ENCODE measurements around the gene PTPRA. TPM values are rescaled to one million over a fixed set of nuclear protein-coding genes. Genes with fewer than 3 reads are reported as not detected.

The PTPRA gene
- total and polyA plus RNA-seq, 4 donors, result 8.7 to 24.3 (median 15.7) TPM

DNA sequence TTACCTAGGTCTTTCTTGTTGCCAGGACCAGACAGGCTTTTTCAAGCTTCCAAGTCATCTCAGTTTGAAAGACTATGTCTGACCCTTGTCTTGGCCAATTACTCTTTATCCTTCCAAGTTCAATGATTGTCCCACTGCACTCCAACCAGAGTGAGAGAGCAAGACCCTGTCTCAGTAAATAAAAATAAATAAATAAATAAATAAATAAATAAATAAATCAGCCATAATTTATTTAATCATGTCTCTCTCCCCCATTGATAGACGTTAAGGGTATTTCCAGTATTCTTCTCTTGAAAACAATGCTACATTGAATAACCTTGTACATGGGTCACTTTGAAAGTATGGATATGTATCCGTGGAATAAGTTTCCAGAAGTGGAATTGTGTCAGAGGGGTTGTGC is 83.2 kb downstream of the PTPRA start:
- H3K4me1 ChIP-seq (ENCODE audit: control insufficient read depth in 4 of 4, insufficient read depth in 4 of 4, low read length in 3 of 4), result no peaks in the 10 kb centered on the region
- no peaks in the 10 kb centered on the region for H3K9me3 ChIP-seq (ENCODE audit: control insufficient read depth in 4 of 4, low read length in 3 of 4)
- H3K9ac ChIP-seq (ENCODE audit: low read depth in 1 of 2, low read length in 2 of 2), result no peak overlapping the region
- TF ChIP-seq, protein P1, sequence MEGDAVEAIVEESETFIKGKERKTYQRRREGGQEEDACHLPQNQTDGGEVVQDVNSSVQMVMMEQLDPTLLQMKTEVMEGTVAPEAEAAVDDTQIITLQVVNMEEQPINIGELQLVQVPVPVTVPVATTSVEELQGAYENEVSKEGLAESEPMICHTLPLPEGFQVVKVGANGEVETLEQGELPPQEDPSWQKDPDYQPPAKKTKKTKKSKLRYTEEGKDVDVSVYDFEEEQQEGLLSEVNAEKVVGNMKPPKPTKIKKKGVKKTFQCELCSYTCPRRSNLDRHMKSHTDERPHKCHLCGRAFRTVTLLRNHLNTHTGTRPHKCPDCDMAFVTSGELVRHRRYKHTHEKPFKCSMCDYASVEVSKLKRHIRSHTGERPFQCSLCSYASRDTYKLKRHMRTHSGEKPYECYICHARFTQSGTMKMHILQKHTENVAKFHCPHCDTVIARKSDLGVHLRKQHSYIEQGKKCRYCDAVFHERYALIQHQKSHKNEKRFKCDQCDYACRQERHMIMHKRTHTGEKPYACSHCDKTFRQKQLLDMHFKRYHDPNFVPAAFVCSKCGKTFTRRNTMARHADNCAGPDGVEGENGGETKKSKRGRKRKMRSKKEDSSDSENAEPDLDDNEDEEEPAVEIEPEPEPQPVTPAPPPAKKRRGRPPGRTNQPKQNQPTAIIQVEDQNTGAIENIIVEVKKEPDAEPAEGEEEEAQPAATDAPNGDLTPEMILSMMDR (IDR thresholded peaks at IDR 0.05; ENCODE audit: low read depth, low read length, missing input control), result no peak
- no peak for TF ChIP-seq SP1 (IDR thresholded peaks at IDR 0.05)
- TF ChIP-seq TAF1 (conservative IDR thresholded peaks at IDR 0.05), result no peak
- TF ChIP-seq, protein P2, sequence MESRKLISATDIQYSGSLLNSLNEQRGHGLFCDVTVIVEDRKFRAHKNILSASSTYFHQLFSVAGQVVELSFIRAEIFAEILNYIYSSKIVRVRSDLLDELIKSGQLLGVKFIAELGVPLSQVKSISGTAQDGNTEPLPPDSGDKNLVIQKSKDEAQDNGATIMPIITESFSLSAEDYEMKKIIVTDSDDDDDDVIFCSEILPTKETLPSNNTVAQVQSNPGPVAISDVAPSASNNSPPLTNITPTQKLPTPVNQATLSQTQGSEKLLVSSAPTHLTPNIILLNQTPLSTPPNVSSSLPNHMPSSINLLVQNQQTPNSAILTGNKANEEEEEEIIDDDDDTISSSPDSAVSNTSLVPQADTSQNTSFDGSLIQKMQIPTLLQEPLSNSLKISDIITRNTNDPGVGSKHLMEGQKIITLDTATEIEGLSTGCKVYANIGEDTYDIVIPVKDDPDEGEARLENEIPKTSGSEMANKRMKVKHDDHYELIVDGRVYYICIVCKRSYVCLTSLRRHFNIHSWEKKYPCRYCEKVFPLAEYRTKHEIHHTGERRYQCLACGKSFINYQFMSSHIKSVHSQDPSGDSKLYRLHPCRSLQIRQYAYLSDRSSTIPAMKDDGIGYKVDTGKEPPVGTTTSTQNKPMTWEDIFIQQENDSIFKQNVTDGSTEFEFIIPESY (IDR thresholded peaks at IDR 0.05), result no peak
- TF ChIP-seq FOXA1 (IDR thresholded peaks at IDR 0.05), result no peak
- TF ChIP-seq ATF3 (IDR thresholded peaks at IDR 0.05), result no peak
- TF ChIP-seq EGR1 (IDR thresholded peaks at IDR 0.05; ENCODE audit: low read depth in 2 of 2), result no peak
- no peak for TF ChIP-seq JUND (IDR thresholded peaks at IDR 0.05)
- WGBS, result 92% methylated on average over 2 of the region's 2 CpGs
- peaks cover 2 to 3% (median 2%) of the 10 kb centered on the region in 4 donors for H3K36me3 ChIP-seq (ENCODE audit: control insufficient read depth in 4 of 4, insufficient read depth in 3 of 4, low read depth in 1 of 4, low read length in 3 of 4)
- no peak overlapping the region for H3K27ac ChIP-seq (ENCODE audit: low read depth in 1 of 2, low read length in 2 of 2)
- no peak for DNase-seq (ENCODE audit: low spot score)
- no peak overlapping the region for H3K4me3 ChIP-seq (ENCODE audit: low read depth in 1 of 3, low read length in 3 of 3)
- H3K27me3 ChIP-seq (ENCODE audit: control insufficient read depth in 4 of 4, insufficient read depth in 4 of 4, low read length in 3 of 4), result no peaks in the 10 kb centered on the region

GRCh38 chr20:2967841-2968240 is 94.6 kb downstream of the PTPRA start:
- H3K27ac ChIP-seq (ENCODE audit: low read depth in 1 of 2, low read length in 2 of 2), result no peak overlapping the region
- no peaks in the 10 kb centered on the region for H3K9me3 ChIP-seq (ENCODE audit: control insufficient read depth in 4 of 4, low read length in 3 of 4)
- no peaks in the 10 kb centered on the region for H3K27me3 ChIP-seq (ENCODE audit: control insufficient read depth in 4 of 4, insufficient read depth in 4 of 4, low read length in 3 of 4)
- TF ChIP-seq MAX (IDR thresholded peaks at IDR 0.05) (no peak), HNF4A (conservative IDR thresholded peaks at IDR 0.05) (no peak)
- H3K4me3 ChIP-seq (ENCODE audit: low read depth in 1 of 3, low read length in 3 of 3), result no peak overlapping the region
- no peak for DNase-seq (ENCODE audit: low spot score)
- 92% methylated on average over 3 of the region's 3 CpGs for WGBS
- no peaks in the 10 kb centered on the region for H3K4me1 ChIP-seq (ENCODE audit: control insufficient read depth in 4 of 4, insufficient read depth in 4 of 4, low read length in 3 of 4)
- H3K36me3 ChIP-seq (ENCODE audit: control insufficient read depth in 4 of 4, insufficient read depth in 3 of 4, low read depth in 1 of 4, low read length in 3 of 4), result peaks cover 3 to 14% (median 11%) of the 10 kb centered on the region in 4 donors
- no peak overlapping the region for H3K9ac ChIP-seq (ENCODE audit: low read depth in 1 of 2, low read length in 2 of 2)

DNA sequence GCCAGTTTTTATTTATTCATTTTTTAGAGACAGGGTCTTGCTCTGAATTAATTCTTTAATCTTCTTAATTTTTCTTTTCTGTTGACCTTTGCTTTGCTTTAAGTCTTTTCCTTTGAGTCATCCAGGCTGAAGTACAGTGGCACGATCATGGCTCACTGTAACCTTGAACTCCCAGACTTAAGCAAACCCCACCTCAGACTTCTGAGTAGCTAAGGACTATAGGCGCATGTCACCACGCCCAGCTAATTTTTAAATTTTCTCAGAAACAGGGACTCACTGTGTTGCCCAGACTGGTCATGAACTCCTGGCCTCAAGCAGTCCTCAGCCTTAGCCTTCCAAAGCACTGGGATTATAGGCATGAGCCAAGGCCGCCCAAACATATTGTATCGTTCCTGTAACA is 98.8 kb downstream of the PTPRA start:
- WGBS, result 95% methylated on average over 5 of the region's 5 CpGs

More for the DNA sequence above, 98.8 kb downstream of the PTPRA start:
- TF ChIP-seq RXRA (IDR thresholded peaks at IDR 0.05) (no peak), JUND (IDR thresholded peaks at IDR 0.05) (no peak), EGR1 (IDR thresholded peaks at IDR 0.05; ENCODE audit: low read depth in 2 of 2) (no peak), TAF1 (conservative IDR thresholded peaks at IDR 0.05) (no peak), ATF3 (IDR thresholded peaks at IDR 0.05) (no peak), GABPA (IDR thresholded peaks at IDR 0.05 in 1 of 2, conservative IDR thresholded peaks at IDR 0.05 in 1 of 2) (no peak), REST (IDR thresholded peaks at IDR 0.05) (no peak), FOXA1 (IDR thresholded peaks at IDR 0.05) (no peak)
- H3K9me3 ChIP-seq (ENCODE audit: control insufficient read depth in 4 of 4, low read length in 3 of 4), result no peaks in the 10 kb centered on the region
- no peaks in the 10 kb centered on the region for H3K27me3 ChIP-seq (ENCODE audit: control insufficient read depth in 4 of 4, insufficient read depth in 4 of 4, low read length in 3 of 4)
- no peak overlapping the region for H3K9ac ChIP-seq (ENCODE audit: low read depth in 1 of 2, low read length in 2 of 2)
- DNase-seq (ENCODE audit: low spot score), result no peak
- no peak overlapping the region for H3K4me3 ChIP-seq (ENCODE audit: low read depth in 1 of 3, low read length in 3 of 3)
- no peaks in the 10 kb centered on the region for H3K4me1 ChIP-seq (ENCODE audit: control insufficient read depth in 4 of 4, insufficient read depth in 4 of 4, low read length in 3 of 4)
- H3K27ac ChIP-seq (ENCODE audit: low read depth in 1 of 2, low read length in 2 of 2), result no peak overlapping the region
- H3K36me3 ChIP-seq (ENCODE audit: control insufficient read depth in 4 of 4, insufficient read depth in 3 of 4, low read depth in 1 of 4, low read length in 3 of 4), result peaks cover 0 to 2% (median under 1%) of the 10 kb centered on the region in 4 donors
